Measurements from ENCODE around the gene CAPNS1.
A peak's percentile ranks its signal among the peaks of the same experiment; 100 is the strongest.
"Not testable (repeated sequence)": the region's sequence is repeated elsewhere in the genome, so short reads cannot be mapped to it uniquely, and the experiment has no call there.

CAPNS1 gene

DNA sequence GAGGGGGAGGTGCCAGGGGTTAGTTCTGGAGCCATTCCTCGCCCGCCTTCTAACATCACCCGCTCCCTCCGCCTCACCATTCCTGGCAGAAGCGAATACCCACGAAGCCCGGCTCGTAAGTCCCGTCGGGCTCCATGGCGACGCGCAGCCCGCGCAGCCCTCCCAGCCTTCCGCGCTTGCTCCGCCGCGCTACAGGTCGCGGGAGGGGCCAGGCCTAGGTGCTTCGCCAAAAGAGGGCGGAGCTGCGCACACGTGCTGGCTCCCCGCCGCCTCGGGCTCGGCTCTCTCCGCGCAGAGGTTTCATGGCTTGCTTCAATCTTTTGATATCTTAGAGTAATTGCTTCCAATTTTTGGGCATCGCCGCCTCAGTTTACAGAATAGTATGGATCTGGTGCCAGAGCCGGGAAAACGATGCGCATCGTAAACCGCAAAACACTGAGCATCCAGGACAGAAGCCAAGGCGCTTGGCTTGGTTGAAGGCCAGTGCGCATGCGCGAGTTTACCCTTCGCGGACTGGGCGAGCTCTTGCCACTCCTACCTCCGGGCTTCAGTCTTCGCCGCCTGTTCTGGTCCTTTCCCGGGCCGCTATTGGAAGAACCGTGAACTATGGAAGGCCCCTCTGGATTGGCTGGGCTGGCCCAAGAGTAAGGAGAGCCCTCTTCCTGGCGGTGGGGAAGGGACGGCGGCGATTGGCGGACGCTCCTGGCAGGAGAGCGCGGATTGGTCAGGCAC, 25.0 kb upstream of the CAPNS1 start, which contains the start of gene POLR2I:
Gene POLR2I (minus strand): TSS at position 155 of the 732 bp plus-strand sequence. CDS start 19 bp downstream, at position 136.
- DNase-seq = peak; percentile 96 to 99 (median 97)

- peak; percentile 90 to 94 (median 92) for DNase-seq
These were observed 24.2 kb upstream of the CAPNS1 start, which contains the start of gene TBCB for GRCh38 chr19:36115453-36116343. Gene TBCB, plus strand, starts transcription at chr19:36115468. Its CDS starts 93 bp downstream, at chr19:36115561.

DNA sequence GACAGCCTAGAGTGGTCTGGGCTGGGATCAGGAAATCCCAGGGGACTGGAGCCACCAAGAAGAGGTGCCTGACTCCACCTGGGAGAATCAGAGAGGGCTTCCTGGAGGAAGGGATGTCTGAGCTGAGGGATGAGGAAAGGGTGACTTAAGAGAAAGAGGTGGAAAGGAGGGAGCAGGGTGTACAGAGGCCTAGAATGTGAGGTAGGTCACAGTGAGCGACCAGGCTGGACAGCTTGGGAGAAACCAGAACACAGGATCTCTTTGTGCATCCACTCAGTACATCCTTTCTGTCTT, 23.6 kb upstream of the CAPNS1 start:
- DNase-seq = no peak

DNA sequence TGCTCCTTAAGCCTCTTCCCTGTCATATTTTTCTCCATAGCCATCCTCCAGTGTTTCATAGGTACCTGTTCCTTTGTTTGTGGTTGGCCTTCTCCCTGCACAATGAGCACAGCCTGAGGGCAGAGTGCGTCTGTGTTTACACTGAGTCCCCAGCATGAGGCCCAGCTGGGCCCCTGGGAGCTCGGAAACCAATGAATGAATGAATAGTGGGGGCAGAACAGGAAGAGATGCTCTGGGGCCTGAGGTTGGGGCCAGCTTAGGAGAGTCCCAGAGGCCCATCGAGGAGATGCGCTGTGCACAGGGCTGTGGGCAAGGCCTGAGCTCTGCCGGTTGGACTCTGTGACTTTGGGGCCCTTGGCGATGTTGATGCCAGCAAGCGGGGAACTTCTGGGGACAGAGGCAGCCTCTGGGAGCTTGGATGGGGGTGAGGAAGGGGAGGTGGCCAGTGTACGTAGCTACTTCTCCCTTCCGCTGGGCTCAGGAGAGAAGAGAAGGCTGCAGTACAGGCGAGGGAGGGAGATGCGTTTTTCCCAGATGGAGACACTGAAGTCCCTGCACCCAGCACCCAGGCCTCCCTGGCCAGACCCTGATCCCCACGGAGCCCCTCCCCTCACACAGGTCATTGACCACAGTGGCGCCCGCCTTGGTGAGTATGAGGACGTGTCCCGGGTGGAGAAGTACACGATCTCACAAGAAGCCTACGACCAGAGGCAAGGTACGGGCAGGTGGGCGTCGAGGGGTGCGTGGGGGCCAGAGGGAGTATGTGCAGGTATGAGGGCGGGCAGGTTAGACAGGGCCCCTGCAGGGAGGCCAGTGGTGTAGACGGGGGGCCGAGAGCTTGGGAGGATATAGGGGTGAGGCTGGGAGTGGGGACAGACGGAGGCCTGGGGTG, 19.5 kb upstream of the CAPNS1 start:
- no peak for DNase-seq

DNA sequence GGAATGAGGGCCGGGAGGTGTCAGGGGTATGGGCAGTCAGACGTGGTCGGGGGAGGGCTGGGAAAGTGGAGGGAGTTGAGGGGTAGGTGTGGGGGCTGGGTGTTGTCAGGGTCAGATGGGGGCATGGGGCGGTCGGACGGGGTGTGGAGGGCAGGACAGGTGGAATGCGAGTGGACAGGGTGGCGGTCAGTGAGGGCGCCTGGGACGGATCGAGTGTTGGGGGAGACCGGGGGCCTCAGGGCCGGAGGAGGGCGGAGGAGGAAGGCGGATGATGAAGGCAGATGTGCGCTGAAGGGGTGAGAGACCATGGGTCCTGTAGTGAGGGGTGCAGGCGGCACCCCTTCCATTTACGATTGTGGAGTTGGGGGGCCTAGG, 18.9 kb upstream of the CAPNS1 start:
- DNase-seq = no peak

DNA sequence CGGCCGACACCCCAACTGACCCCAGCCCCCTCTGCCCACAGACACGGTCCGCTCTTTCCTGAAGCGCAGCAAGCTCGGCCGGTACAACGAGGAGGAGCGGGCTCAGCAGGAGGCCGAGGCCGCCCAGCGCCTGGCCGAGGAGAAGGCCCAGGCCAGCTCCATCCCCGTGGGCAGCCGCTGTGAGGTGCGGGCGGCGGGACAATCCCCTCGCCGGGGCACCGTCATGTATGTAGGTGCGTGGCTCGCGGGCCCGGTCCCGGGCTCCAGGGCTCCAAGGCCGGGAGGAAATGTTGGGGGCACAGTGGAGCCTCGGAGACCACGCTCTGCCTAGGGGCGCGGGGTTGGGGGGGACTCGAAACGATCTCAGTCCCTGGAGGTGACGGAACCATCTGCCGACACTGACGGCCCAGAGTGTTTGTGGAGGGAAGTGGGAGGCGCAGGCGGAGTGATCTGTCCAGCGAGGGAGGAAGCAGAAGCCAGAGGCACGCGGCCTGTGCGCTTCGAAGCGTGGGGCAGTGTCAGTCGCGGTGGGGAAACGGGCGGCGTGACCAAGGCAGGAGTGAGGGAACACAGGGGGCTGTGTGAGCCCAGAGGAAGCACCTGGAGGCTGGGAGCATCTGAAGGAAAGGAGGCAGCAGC, 18.3 kb upstream of the CAPNS1 start:
- DNase-seq = no peak

- no peak for DNase-seq
These were observed 14.3 kb upstream of the CAPNS1 start for GRCh38 chr19:36125557-36125956.

- no peak for DNase-seq
These were observed 11.5 kb upstream of the CAPNS1 start for GRCh38 chr19:36128392-36128736.

DNA sequence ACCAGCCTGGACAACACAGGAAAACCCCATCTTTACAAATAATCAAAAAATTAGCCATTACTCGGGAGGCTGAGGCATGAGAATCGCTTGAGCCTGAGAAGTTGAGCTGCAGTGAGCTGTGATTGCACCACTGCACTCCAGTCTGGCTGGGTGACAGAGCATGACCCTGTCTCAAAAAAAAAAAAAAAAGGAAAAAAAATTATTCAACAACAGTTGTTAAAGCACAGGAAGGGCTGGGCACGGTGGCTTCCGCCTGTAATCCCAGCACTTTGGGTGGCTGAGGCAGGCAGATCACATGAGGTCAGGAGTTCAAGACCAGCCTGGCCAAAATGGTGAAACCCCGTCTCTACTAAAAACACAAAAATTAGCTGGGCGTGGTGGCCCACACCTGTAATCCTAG, 8.6 kb upstream of the CAPNS1 start:
- DNase-seq = not testable (repeated sequence)

DNA sequence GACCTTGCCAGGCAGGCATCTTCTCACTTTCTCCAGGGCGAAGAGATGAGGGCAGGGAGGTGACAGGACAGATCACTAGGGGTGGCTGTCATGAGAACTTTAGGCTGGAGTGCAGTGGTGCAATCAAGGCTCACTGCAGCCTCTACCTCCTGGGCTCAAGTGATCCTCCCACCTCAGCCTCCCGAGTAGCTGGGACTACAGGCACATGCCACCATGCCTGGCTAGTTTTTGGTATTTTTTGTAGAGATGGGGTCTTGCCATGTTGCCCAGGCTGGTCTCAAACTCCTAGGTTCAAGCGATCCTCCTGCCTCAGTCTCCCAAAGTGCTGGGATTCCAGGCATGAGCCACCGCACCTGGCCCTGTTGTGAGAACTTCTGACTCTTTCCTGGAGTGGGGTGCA, 5.0 kb upstream of the CAPNS1 start:
- DNase-seq = not testable (repeated sequence)

- no peak for DNase-seq
These were observed 2.7 kb upstream of the CAPNS1 start for GRCh38 chr19:36136964-36137686.

DNA sequence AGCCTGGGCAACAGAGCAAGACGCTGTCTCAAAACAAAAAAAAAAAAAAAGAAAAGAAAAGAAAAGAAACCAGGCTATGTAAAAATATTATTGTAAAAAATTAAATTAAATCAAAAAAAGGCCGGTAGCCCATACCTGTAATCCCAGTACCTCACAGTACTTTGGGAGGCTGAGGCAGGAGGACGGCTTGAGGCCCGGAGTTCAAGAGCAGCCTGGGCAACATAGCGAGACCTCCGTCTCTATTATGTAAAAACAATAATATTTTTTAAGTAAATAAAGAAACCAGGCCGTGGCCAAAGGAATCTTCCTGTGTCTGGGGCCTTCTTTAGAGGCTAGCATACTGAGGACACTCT, 770 bp upstream of the CAPNS1 start:
- DNase-seq = no peak

- DNase-seq = peak in 2 of 4 experiments; percentile 49 to 55
These were observed 605 bp downstream of the CAPNS1 start for GRCh38 chr19:36140304-36141038.

GRCh38 chr19:36141039-36141927, 1.4 kb downstream of the CAPNS1 start:
- peak; percentile 66 to 89 (median 84) for DNase-seq

DNA sequence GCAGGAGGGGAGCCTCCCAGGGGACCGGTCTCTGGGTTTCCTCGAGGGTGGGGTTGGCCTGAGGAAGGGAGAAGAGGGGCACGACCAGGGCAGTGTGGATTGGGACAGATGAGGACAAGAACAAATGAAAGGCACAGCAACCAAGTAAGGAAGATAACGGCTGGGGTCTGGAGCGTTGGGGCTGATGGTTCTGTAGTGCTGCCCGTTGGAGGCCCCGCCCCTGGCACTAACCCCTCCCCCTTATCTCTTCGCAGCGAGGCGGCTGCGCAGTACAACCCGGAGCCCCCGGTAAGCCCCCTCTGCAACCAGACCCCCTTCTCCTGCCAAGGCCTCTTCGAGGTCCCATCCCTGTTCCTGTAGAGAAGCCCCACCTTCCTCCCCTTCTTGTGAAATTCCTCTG, 2.2 kb downstream of the CAPNS1 start:
- DNase-seq = no peak

DNA sequence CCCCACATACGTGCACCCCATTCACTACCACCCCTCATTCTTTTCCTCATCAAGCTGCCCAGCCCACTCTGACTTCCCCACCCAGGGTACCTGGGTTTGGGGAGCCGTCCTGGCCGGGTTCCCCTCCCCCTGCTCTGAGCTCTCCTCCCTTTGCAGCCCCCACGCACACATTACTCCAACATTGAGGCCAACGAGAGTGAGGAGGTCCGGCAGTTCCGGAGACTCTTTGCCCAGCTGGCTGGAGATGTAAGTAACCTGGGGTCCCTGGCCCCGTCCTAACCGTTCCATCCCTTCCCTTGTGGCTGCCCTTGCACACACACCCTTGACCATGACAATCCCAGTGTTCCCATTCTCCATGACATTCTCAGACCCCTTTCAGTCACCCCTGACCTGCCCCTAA, 2.6 kb downstream of the CAPNS1 start:
- DNase-seq = no peak

GRCh38 chr19:36144624-36145023, 4.8 kb downstream of the CAPNS1 start:
- DNase-seq = no peak

GRCh38 chr19:36149673-36150406, 10.0 kb downstream of the CAPNS1 start:
- no peak for DNase-seq

GRCh38 chr19:36150586-36150985, 10.7 kb downstream of the CAPNS1 start:
- no peak for DNase-seq

Measured in activated naive CD4-positive, alpha-beta T cell (primary cell).